Progenitor cell of endocrine pancreas (in vitro differentiated cells): ENCODE measurements around the gene SCAMP2. TPM values are rescaled to one million over a fixed set of nuclear protein-coding genes. Genes with fewer than 3 reads are reported as not detected.

Experiments
- DNase-seq: peaks from one replicate; pipeline ENCODE4 v3.0.0; 2021; ENCODE audit warnings: low spot score; ENCODE audit not compliant: unreplicated experiment
- H3K27ac Mint-ChIP-seq: 2 replicates; pipeline ENCODE4 v1.8.0; 2021; ENCODE audit warnings: mild to moderate bottlenecking, moderate library complexity, mixed read lengths
- H3K27me3 Mint-ChIP-seq: 2 replicates; pipeline ENCODE4 v1.8.0; 2021; ENCODE audit warnings: mixed read lengths
- H3K36me3 Mint-ChIP-seq: 2 replicates; pipeline ENCODE4 v1.8.0; 2022; ENCODE audit warnings: mixed read lengths; ENCODE audit not compliant: insufficient read depth
- H3K4me1 Mint-ChIP-seq: 2 replicates; pipeline ENCODE4 v1.8.0; 2021; ENCODE audit warnings: low read depth, mixed read lengths
- H3K4me3 Mint-ChIP-seq: 2 replicates; pipeline ENCODE4 v1.8.0; 2021; ENCODE audit warnings: low read depth, mild to moderate bottlenecking, moderate library complexity, mixed read lengths
- H3K9me3 Mint-ChIP-seq: 2 replicates; pipeline ENCODE4 v1.8.0; 2021; ENCODE audit warnings: low read depth, mixed read lengths
- total RNA-seq: library from RNA; stranded (reverse); gene quantifications from 2 replicates; pipeline ENCODE4 v1.2.1, GENCODE V29; 2021
- TF ChIP-seq, protein P1 (sequence below): fragments of 200-600 bp; sonication (generic); IDR thresholded peaks from one replicate; pipeline ENCODE4 v1.5.0; 2021; ENCODE audit warnings: antibody characterized with exemption, mild to moderate bottlenecking; ENCODE audit not compliant: unreplicated experiment

Gene SCAMP2
- total RNA-seq, 1 donor from 2014 or later, result 63.0 TPM

DNA sequence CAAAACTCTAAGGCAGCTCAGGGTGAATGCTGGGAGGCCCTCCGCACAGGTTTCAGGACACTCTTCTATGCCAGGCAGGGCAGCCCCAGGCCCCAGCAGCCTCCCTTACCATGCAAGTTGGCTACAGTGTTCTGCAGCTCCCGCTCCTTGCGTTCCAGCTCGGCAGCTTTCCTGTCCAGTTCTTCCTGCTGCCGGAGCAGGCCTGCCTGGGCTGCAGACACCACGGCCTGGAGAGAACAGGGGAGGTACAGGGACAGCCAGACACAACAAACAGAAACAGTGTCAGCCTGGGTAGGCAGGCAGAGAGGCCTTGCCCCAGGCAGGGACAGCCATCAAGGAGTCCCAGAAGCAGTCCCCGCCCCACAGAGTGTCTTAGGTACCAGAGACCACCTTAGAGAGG lies 21.2 kb downstream of the SCAMP2 start:
- DNase-seq, result no peak
- H3K36me3 Mint-ChIP-seq, result peaks cover 6% of the 10 kb centered on the region
- no peaks in the 10 kb centered on the region for H3K27me3 Mint-ChIP-seq

DNA sequence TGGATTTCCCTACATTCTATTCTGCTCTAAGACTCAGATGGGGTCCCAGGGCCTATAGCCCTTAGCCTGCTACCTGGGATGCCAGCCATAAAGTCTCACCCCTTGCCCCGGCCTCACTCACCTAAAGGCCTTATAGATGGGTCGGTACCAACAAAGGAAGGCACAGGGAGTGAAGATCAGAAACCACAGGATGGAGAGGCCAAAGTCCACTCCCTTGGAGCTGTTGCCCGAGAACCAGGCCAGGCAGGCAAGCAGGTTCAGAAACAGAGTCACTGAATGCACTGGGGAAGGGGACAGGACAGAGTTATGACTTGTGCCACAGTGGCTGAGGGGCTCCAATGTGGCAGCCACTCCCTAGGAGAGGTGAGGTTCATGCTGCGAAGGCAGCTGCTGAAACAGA lies 22.8 kb downstream of the SCAMP2 start:
- TF ChIP-seq, protein P1, sequence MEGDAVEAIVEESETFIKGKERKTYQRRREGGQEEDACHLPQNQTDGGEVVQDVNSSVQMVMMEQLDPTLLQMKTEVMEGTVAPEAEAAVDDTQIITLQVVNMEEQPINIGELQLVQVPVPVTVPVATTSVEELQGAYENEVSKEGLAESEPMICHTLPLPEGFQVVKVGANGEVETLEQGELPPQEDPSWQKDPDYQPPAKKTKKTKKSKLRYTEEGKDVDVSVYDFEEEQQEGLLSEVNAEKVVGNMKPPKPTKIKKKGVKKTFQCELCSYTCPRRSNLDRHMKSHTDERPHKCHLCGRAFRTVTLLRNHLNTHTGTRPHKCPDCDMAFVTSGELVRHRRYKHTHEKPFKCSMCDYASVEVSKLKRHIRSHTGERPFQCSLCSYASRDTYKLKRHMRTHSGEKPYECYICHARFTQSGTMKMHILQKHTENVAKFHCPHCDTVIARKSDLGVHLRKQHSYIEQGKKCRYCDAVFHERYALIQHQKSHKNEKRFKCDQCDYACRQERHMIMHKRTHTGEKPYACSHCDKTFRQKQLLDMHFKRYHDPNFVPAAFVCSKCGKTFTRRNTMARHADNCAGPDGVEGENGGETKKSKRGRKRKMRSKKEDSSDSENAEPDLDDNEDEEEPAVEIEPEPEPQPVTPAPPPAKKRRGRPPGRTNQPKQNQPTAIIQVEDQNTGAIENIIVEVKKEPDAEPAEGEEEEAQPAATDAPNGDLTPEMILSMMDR, result no peak
- DNase-seq, result no peak
- no peaks in the 10 kb centered on the region for H3K9me3 Mint-ChIP-seq
- H3K4me3 Mint-ChIP-seq, result no peak overlapping the region
- H3K27me3 Mint-ChIP-seq, result no peaks in the 10 kb centered on the region
- no peak overlapping the region for H3K27ac Mint-ChIP-seq
- H3K36me3 Mint-ChIP-seq, result peaks cover 8% of the 10 kb centered on the region
- H3K4me1 Mint-ChIP-seq, result no peaks in the 10 kb centered on the region

More for the DNA sequence above, 21.2 kb downstream of the SCAMP2 start:
- Mint-ChIP-seq H3K4me1 (no peaks in the 10 kb centered on the region), H3K4me3 (no peak overlapping the region), H3K9me3 (no peaks in the 10 kb centered on the region), H3K27ac (no peak overlapping the region)
- TF ChIP-seq, protein P1, result no peak

DNA sequence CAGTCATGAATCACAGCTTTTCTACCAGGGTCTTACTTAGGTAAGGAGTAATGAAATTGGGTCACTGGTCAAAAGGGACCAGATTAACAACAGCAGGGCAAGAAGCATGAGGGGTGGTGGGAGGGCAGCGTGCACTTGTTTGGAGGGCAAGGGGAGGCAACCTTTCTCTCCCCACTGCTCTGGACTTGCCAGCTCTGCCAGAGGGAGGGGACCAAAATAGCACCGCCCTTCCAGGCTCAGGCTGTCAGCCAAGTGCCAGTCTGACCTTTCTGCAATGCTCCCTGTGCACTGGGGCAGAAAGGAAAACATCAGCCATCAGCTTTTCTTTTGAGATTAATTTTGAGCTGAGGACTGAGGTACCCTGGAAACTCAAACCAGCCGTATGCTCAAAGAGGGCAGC lies 25.7 kb downstream of the SCAMP2 start:
- H3K4me1 Mint-ChIP-seq, result peaks cover 4% of the 10 kb centered on the region
- TF ChIP-seq, protein P1, result no peak

DNA sequence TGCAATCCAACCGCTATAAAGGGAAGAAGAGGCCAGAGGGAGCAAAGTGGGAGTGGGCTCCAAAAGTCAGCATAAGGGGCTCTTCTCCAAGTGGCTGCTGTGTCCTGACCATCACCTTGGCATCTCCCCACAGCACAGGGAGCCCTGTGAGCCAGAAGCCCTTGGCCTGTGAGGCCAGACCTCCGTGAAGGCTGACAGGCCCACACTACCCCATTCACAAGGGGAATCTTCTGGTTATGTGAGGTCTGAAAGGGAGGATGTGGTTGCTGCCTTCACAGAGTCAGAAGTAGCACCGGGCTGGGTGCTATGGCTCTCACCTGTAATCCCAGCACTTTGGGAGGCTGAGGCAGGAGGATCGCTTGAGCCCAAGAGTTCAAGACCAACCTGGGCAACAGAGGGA lies 27.6 kb downstream of the SCAMP2 start:
- peaks cover 10% of the 10 kb centered on the region for H3K4me1 Mint-ChIP-seq
- H3K27me3 Mint-ChIP-seq, result no peaks in the 10 kb centered on the region
- H3K4me3 Mint-ChIP-seq, result no peak overlapping the region
- DNase-seq, result no peak
- no peaks in the 10 kb centered on the region for H3K9me3 Mint-ChIP-seq
- H3K36me3 Mint-ChIP-seq, result peaks cover 7% of the 10 kb centered on the region
- TF ChIP-seq, protein P1, result no peak
- no peak overlapping the region for H3K27ac Mint-ChIP-seq

More for the DNA sequence above, 25.7 kb downstream of the SCAMP2 start:
- Mint-ChIP-seq H3K27me3 (no peaks in the 10 kb centered on the region), H3K9me3 (no peaks in the 10 kb centered on the region), H3K36me3 (peaks cover 8% of the 10 kb centered on the region), H3K27ac (no peak overlapping the region), H3K4me3 (no peak overlapping the region)
- DNase-seq, result no peak

DNA sequence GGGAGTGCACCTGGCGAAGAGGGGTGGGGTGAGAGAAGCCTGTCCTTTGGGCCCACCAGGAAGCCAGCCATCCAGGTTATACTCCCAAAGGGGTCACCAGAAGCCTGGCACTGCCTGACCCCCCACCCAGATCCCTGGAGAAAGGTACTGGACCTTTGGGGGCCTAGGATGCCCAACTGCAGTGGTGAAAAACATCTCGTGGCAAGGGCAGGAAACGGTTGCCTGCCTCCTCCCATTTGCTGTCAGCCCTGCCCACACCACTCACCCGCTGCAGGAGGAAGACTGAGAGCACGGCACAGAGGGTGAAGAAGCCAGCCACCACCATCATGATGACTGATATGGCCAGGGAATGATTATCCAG lies 28.0 kb downstream of the SCAMP2 start:
- H3K4me3 Mint-ChIP-seq, result no peak overlapping the region
- H3K9me3 Mint-ChIP-seq, result no peaks in the 10 kb centered on the region
- no peak overlapping the region for H3K27ac Mint-ChIP-seq
- DNase-seq, result no peak
- H3K4me1 Mint-ChIP-seq, result peaks cover 10% of the 10 kb centered on the region
- peaks cover 7% of the 10 kb centered on the region for H3K36me3 Mint-ChIP-seq
- no peaks in the 10 kb centered on the region for H3K27me3 Mint-ChIP-seq
- TF ChIP-seq, protein P1, result no peak
